Peyer's patch (tissue), 4 donors: Measurements from ENCODE around the gene HMG20B. TPM values are rescaled to one million over a fixed set of nuclear protein-coding genes. Genes with fewer than 3 reads are reported as not detected.

Source experiments
- DNase-seq, 3 donors: peaks; one replicate each; pipeline ENCODE4 v3.0.0-alpha.2; 2017 to 2019
- H3K27ac ChIP-seq, 4 donors: fragments of 200-600 bp; sonication (generic); one replicate each; pipeline ENCODE4 v1.5.1; 2016 to 2019
- H3K27me3 ChIP-seq, 2 donors: fragments of 200-600 bp; sonication (generic); one replicate each; pipeline ENCODE4 v1.5.1; 2019
- H3K36me3 ChIP-seq, 3 donors: fragments of 200-600 bp; sonication (generic); one replicate each; pipeline ENCODE4 v1.5.1; 2016 to 2019
- H3K4me1 ChIP-seq, 4 donors: fragments of 200-600 bp; sonication (generic); one replicate each; pipeline ENCODE4 v1.5.1; 2016 to 2019
- H3K4me3 ChIP-seq, 4 donors: fragments of 200-600 bp; sonication (generic); 1 replicate in 3 of 4; 2 replicates in 1 of 4; pipeline ENCODE4 v1.5.1; 2016 to 2019; ENCODE audit warnings: mild to moderate bottlenecking in 1 of 4
- H3K9me3 ChIP-seq, 4 donors: fragments of 200-600 bp; sonication (generic); one replicate each; pipeline ENCODE4 v1.5.1; 2016 to 2019; ENCODE audit warnings: mild to moderate bottlenecking in 1 of 4
- POLR2A ChIP-seq, 2 donors: fragments of 450-650 bp; IDR thresholded peaks; one replicate each; pipeline ENCODE4 v1.5.1; 2017; ENCODE audit warnings: antibody characterized with exemption in 2 of 2, mild to moderate bottlenecking in 2 of 2, moderate library complexity in 2 of 2
- total RNA-seq, 4 donors: library from RNA; depleted of rRNA; stranded (reverse); fragments of >200 nt; gene quantifications; one replicate each; pipeline ENCODE4 v1.1.0, GENCODE V29; 2016
- TF ChIP-seq, protein P1 (sequence below), 6 experiments: fragments of 450-650 bp in 4 of 6; fragments of 200-600 bp in 2 of 6; sonication (generic) in 1 of 6; IDR thresholded peaks; one replicate each; pipeline ENCODE4 v1.5.1; 2017 to 2019; ENCODE audit warnings: antibody characterized with exemption in 6 of 6, mild to moderate bottlenecking in 3 of 6, moderate library complexity in 1 of 6

The HMG20B gene
- total RNA-seq, 4 donors from 2014 or later: 70.4 to 236 (median 117) TPM

DNA sequence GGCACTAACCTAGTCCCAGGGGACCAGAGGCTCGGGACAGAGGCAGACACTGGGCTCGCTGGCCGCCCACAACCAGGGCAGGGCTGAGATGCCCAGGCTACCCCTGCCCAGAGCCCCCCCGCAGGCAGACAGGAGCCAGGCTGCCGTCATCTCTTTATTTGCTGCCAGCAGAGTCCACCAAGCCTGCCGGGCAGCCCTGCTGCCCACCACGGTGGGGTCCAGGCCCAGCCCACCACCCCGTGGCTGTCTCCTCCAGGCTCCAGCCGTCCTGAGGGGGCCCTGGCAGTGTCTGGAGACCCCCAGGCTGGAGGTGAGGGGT, 28.7 kb upstream of the HMG20B start:
- H3K4me3 ChIP-seq: no peak overlapping the region
- H3K36me3 ChIP-seq: peaks cover 0 to 35% (median 0%) of the 10 kb centered on the region in 3 donors
- H3K27ac ChIP-seq: no peak overlapping the region
- H3K4me1 ChIP-seq: no peaks in the 10 kb centered on the region
- no peaks in the 10 kb centered on the region for H3K9me3 ChIP-seq
- no peak for DNase-seq
- TF ChIP-seq, protein P1, sequence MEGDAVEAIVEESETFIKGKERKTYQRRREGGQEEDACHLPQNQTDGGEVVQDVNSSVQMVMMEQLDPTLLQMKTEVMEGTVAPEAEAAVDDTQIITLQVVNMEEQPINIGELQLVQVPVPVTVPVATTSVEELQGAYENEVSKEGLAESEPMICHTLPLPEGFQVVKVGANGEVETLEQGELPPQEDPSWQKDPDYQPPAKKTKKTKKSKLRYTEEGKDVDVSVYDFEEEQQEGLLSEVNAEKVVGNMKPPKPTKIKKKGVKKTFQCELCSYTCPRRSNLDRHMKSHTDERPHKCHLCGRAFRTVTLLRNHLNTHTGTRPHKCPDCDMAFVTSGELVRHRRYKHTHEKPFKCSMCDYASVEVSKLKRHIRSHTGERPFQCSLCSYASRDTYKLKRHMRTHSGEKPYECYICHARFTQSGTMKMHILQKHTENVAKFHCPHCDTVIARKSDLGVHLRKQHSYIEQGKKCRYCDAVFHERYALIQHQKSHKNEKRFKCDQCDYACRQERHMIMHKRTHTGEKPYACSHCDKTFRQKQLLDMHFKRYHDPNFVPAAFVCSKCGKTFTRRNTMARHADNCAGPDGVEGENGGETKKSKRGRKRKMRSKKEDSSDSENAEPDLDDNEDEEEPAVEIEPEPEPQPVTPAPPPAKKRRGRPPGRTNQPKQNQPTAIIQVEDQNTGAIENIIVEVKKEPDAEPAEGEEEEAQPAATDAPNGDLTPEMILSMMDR (IDR thresholded peaks at IDR 0.05): no peak
- TF ChIP-seq POLR2A (IDR thresholded peaks at IDR 0.05): no peak
- no peaks in the 10 kb centered on the region for H3K27me3 ChIP-seq

DNA sequence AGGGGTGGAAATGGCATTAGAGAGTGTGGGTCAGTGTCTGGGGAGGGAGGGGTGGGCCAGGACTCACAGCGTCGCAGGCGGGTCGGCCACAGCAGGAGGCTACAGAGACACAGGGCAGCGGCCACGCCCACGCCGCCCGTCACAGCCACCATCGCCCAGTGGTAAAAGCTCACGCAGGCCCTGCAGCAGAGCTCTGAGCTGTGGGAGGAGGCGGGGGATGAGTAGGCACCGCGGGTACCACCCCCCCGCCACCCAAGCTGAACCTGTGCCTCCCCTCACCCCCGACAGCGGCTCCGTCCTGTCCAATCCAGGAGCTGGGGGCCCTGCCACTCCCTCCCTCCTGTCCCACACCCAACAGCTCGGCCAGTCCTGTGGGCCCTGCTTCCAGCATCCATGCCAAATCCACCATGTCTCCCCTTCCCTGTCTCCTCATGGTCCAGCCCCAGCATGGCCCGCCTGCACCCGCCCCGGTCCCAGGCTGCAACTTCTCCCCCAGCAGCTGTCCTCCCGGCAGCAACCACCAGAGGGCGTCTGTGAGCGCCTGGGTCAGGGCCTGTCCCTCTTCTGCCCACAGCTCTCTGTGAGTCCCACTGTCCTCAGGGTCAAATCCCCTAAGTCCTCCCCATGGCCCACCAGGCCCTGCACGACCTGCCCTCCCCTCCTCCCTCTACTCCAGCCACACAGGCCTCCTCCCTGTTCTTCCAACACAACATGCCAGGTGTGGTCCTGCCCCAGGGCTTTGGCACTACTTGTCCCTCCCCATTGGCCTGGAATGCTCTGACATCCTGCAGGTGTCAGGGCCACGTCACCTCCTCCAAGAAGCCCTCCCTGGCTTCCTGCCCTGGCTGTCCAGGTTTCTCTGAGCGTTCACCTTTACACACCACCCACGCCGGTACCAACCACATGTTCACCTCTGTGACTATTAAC, 27.7 kb upstream of the HMG20B start:
- peak; percentile 63 to 88 (median 86) for DNase-seq
- Histone ChIP-seq H3K4me1 (no peaks in the 10 kb centered on the region), H3K36me3 (peaks cover 0 to 35% (median 0%) of the 10 kb centered on the region in 3 donors), H3K9me3 (no peaks in the 10 kb centered on the region), H3K27ac (no peak overlapping the region), H3K4me3 (no peak overlapping the region), H3K27me3 (no peaks in the 10 kb centered on the region)
- TF ChIP-seq, protein P1 (IDR thresholded peaks at IDR 0.05): peak; percentile 88 to 95 (median 91)
- TF ChIP-seq POLR2A (IDR thresholded peaks at IDR 0.05): no peak

DNA sequence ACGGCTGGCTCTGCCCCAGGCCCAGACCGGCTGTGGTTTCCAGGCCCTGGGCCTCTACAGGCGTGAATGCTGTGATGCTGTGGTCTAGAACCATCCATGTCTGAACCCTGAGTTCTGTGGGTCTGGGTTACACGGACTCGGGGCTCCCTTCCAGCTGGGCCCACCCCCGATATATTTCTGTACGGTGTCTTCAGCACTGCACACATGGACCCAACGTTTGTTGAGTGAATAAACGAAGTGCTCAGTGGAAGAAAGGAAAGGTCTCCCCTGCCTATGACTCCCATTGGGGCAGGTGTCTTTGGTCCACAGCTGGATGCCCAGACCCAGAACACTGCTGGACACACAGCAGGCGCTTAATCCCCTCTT, 27.1 kb upstream of the HMG20B start:
- no peak for DNase-seq
- TF ChIP-seq, protein P1 (IDR thresholded peaks at IDR 0.05): no peak
- TF ChIP-seq POLR2A (IDR thresholded peaks at IDR 0.05): no peak
- no peak overlapping the region for H3K4me3 ChIP-seq
- no peaks in the 10 kb centered on the region for H3K27me3 ChIP-seq
- no peaks in the 10 kb centered on the region for H3K4me1 ChIP-seq
- H3K27ac ChIP-seq: no peak overlapping the region
- H3K36me3 ChIP-seq: peaks cover 0 to 36% (median 0%) of the 10 kb centered on the region in 3 donors
- no peaks in the 10 kb centered on the region for H3K9me3 ChIP-seq

DNA sequence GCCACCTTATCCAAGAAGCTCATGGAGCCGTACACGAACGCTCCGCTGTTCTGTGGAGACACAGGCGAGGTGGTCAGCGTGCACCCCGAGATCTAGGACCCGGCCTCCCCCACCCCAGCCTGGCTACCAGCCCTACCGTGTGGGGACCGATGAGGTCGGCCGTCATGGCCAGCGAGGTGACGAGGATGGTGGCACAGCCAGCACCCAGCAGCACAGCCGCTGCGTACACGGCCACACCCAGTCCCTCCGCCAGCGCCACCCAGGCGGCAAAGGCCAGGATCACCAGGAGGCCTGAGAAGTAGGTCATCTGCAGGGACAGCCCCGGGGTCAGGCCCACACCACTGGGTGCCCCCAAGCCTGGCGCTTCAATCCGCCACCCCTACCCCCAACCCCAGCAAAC, 26.6 kb upstream of the HMG20B start:
- no peak for TF ChIP-seq POLR2A (IDR thresholded peaks at IDR 0.05)
- TF ChIP-seq, protein P1 (IDR thresholded peaks at IDR 0.05): no peak
- DNase-seq: no peak
- Histone ChIP-seq H3K27me3 (no peaks in the 10 kb centered on the region), H3K4me3 (no peak overlapping the region), H3K36me3 (peaks cover 0 to 40% (median 0%) of the 10 kb centered on the region in 3 donors), H3K27ac (no peak overlapping the region), H3K9me3 (no peaks in the 10 kb centered on the region), H3K4me1 (no peaks in the 10 kb centered on the region)

DNA sequence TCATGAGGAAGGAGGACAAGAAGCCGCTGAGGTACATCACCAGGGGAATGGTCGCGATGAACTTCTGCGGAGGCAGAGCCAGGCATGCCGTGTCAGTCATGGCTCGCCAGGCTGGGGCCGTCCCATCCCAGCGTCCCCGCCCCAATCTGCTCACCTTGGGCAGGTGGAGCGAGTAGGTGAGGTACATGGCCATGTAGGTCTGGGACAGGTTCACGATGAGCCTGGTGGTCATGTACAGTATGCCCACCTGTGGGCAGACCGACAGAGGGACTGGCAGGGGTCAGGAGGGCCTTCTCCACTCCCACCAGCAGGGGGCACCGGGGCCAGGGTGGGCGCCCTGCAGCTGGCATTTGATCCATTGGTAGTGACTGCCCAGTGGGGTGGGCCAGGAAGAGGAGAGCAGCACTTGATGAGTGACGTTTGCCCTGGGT, 25.4 kb upstream of the HMG20B start:
- Histone ChIP-seq H3K36me3 (peaks cover 0 to 40% (median 0%) of the 10 kb centered on the region in 3 donors), H3K4me1 (no peaks in the 10 kb centered on the region), H3K4me3 (no peak overlapping the region), H3K9me3 (no peaks in the 10 kb centered on the region), H3K27ac (no peak overlapping the region), H3K27me3 (no peaks in the 10 kb centered on the region)
- no peak for DNase-seq
- TF ChIP-seq, protein P1 (IDR thresholded peaks at IDR 0.05): peak; percentile 31 to 48 (median 40)
- TF ChIP-seq POLR2A (IDR thresholded peaks at IDR 0.05): no peak
